Left renal cortex interstitium (tissue), 4 donors: ENCODE data around the gene FTO. TPM values are rescaled to one million over a fixed set of nuclear protein-coding genes. Genes with fewer than 3 reads are reported as not detected.
A peak's percentile ranks its signal among the peaks of the same experiment; 100 is the strongest.

ENCODE experiments used
- DNase-seq, 4 donors: peaks; one replicate each; pipeline ENCODE4 v3.0.0-alpha.2; 2013; ENCODE audit warnings: low read depth in 4 of 4, low spot score in 2 of 4, missing footprints in 1 of 4
- polyA plus RNA-seq, 4 donors: library from polyadenylated mRNA; unstranded; fragments of 120-200 nt; gene quantifications; one replicate each; pipeline ENCODE4 v1.2.1, GENCODE V29; 2013; ENCODE audit not compliant: insufficient read length in 4 of 4

FTO gene
- polyA plus RNA-seq, 4 donors = 83.2 to 91.1 (median 86.2) TPM

GRCh38 chr16:53920988-53921387, 217.0 kb downstream of the FTO start:
- no peak for DNase-seq

GRCh38 chr16:53922067-53922806, 218.3 kb downstream of the FTO start:
- no peak for DNase-seq

DNA sequence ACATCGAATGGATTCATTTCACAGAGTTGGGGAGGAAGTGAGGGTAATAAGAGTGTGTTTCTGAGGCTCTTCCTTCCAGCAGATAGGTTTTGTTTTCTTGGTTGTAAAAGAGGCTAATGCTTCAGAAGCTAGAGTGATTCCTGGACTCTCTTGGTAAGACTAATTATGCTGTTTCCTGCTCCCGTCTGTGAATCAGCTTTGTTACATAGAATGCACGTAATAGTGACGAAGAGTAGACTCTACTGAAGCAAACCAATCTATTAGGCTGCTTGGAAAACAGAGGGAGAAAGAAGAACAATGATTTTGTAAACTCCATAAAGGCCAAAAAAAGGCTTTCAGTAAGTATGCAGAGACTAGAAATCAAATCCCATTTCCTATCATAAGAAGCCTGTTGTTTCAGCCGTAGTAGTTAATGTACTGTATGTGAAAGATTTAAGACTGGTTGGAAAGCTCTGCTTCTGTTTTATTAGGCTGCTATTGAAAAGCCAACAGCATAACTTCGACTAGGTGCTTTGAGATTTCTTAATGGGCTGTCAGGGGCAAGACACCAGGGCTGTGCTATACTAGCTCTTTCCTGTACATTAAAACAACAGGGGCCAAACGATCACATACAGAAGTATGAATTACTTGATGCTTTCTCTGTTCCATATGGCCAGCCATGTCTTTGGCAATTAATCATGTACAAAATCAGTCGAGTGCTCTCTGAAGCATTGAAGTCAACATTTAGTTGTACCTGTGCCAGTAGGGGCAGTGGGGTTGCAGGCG, 219.0 kb downstream of the FTO start:
- DNase-seq = peak; percentile 37 to 85 (median 60)

- DNase-seq = no peak
These were observed 220.6 kb downstream of the FTO start for GRCh38 chr16:53924331-53925106.

DNA sequence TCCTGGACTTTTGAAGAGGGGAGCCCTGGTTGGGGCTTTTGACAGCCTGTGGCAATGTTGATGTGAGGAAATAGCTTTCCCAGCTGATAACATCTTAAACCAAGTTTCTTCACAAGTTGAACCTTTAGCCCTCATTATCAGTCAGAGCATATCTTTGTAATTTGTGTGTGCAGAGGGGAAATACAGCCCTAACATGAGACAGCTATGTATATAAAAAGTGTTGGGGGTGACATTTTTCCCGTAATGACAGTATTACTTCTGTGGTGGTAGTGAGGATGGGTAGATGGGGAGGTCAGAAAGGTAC, 221.1 kb downstream of the FTO start:
- DNase-seq = no peak

- no peak for DNase-seq
These were observed 221.6 kb downstream of the FTO start for GRCh38 chr16:53925526-53925925.

- DNase-seq = no peak
These were observed 222.3 kb downstream of the FTO start for GRCh38 chr16:53926209-53926608.

DNA sequence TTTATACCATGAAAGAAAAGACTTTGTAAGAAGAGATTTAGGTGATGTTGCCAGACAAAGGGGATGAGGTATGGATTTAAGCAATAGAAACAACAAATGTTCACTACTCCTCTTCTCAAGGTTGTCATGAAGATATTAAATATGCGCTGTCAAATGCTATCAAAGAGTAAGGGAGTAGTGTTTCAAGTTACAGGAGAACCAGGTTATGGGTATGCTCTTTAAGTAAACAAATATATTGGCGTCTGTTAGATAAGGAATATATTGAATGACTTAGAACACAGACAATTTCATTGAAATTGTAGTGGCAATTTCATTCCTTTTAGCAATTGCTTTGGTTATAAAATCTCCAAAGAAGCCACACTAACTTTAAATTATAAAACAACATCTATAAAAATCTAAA, 229.0 kb downstream of the FTO start:
- DNase-seq = no peak

GRCh38 chr16:53933407-53933806, 229.5 kb downstream of the FTO start:
- DNase-seq = no peak

GRCh38 chr16:53936052-53936451, 232.1 kb downstream of the FTO start:
- DNase-seq = no peak

GRCh38 chr16:53936529-53936928, 232.6 kb downstream of the FTO start:
- DNase-seq = no peak

DNA sequence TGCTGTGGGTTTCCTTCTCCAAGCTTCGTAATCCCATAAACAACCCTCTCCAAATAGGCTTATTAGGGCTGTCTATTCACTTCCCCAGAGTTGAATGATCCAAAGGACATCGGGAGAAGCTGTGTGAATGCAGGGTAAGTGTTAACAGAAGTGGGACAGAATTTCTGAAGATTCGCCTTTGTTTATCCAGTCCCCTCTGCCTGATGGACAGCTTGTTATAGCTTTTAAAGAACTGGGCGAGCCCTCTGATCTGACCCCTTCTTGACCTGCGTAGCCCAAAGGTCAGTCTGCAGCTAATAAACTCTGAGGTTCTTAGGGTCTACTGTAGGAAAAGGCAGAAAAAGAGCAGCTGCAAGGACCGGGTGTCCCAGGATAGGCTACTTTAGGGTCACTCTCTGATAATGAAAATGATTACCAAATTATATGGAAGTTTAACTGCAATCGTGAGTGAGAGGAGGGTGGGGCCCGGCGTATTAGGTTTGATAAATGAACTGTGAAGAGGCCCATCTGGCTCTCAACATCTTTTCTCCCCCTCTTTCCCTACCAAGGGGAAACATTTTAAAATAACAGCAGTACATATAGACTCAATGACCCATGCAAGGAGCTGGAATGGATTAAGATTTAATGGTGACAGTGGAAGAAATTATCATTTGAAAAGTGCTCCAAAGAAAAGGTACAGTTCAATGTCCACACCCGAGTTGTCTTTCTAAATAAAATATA, 233.4 kb downstream of the FTO start:
- DNase-seq = no peak

DNA sequence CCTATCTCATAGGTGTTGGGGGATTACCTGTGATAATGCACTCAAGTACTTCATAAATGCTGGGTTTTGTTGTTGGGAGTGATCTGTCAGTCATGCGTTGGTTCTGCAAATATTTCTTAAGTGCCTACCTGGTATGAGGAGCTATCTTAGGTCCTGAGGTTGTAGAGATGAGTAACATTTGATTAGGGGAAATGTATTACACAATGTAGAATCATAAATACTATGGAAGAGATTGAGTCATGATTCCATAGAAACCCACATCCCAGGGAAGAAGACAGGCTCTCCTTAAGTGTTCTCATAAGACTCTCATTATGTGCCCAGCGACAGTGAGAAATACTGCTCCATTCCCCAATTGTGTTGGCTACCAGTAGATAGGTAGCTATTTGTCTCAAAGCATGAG, 240.1 kb downstream of the FTO start:
- no peak for DNase-seq

DNA sequence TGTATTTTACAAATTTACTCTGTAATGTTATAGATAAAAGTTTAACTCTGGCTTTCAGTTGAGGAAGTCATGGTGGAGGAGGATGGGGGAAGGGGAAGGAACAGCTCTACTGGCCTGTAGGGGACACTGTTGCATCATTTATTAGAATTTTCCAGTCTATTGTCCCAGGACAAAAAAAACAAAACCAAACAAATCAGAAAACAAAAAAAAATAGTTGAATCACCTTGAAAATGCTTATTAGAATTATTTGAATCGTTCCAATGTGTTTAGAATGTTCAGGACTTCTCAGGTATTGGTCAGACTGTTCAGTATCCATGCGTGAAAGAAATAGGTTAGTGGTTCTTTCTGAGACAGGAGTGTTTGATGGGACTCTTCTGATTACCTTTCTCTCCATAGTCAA, 242.0 kb downstream of the FTO start:
- DNase-seq = no peak

DNA sequence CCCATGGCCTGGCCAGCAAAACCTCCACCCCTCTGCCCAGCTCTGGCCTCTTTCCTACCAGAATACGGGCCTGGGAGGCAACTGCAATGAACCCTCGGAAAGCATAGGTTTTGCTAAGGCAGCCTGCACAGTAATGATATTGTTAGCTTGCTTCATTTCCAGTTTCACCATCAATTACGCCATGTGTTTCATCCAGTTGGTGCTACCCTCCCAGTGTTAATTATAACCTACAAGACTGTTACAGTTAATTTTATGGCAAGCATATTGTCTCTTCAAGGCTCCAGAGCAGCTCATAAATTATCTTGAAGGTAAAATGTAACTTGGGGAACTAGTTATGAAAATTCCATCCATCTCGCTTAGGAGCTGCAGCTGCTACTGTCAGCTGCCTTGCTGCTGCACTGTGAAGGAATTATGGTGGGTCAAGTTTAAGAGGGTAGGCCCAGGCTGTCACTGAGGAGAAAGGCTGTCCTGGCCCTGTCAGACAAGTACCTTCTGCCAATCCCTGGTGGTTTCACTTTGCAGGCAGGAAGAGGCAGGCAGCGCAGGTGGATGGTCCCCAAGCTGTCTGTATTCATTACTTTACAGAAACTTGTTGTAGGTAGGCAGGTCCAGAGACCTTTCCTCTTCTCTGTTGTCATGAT, 242.9 kb downstream of the FTO start:
- DNase-seq = no peak

GRCh38 chr16:53947642-53948041, 243.7 kb downstream of the FTO start:
- no peak for DNase-seq

GRCh38 chr16:53948326-53948725, 244.4 kb downstream of the FTO start:
- DNase-seq = no peak

DNA sequence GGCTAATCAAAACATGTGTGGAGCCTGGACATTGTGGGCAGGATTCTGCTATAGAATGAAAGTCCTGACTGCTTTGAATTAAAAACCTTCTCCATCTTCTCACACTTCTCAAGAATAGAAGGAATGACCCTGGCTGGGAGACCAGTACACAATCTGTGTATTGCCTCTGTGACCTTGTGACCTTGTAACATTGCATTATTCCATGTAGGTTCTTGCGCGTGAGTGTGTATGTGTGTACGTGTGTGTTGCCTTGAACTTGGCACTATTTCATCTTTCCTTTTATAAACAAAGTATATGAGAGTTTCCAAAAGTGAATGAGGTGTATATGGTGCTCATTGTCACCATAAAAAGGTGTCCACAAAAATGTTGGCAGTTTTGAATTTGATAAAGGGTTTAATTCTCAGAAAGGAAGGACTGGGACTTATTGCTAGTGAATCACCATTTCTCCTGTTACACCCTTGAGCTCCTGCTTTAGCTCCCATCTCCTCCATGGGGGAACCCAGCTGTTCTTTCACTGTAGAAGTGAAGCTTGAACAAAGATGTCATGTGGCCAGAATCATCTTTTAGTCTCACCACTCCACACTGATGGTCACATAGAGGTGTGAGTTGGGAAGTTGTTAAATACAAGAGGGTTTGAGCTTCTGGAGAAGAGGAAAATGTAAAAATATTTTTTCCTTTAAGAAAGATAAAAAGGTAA, 244.9 kb downstream of the FTO start:
- no peak for DNase-seq

DNA sequence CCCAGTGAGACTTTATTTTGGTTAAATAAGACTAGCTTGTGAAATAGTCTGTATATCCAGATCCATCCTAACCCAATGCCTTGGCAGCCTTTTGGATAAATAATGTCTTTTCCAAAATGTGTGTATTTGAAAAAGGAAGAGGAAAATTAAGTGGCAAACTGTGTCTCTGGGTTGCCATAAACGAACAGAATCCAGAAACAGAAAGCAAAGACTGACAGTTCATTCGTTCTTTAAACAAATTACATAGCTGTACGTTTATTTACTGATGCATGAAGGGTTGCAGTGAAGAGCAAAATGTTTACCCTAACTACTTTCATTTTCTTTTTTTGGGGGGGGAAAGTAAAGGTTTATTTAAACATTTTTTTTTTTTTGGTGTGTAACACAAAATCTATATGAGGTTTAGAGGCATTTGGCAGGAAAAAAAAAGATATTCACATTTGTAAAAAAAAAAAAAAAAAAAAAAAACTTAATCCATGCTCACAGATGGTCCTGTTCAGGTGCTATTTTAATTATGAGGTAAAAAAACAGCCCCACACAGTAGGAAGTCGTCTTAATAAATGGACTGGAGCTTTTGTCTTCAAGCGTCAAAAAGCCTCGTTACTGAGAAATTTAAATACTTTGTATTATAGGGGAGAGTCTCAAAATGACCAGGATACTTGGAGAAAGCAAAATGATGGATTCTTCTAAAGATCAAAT, 245.9 kb downstream of the FTO start:
- DNase-seq = no peak
